Measurements from ENCODE around the gene OR56B1. TPM values are rescaled to one million over a fixed set of nuclear protein-coding genes. Genes with fewer than 3 reads are reported as not detected.
"Not testable (repeated sequence)": the region's sequence is repeated elsewhere in the genome, so short reads cannot be mapped to it uniquely, and the experiment has no call there.

OR56B1 gene
- total RNA-seq, 1 donor from 2014 or later: not detected

DNA sequence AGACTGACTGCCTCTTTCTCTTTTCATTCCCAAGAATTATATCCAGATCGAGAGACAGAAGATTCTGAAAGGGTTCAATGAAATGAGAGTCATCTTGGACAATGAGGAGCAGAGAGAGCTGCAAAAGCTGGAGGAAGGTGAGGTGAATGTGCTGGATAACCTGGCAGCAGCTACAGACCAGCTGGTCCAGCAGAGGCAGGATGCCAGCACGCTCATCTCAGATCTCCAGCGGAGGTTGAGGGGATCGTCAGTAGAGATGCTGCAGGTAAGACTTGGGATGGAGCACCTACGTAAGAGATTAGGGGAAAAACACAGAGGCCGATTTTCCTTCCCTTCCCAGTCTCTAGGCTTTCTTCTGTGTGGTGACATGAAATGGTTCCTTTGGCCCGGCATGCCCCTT is 38.0 kb upstream of the OR56B1 start:
- no peaks in the 10 kb centered on the region for H3K9me3 ChIP-seq (ENCODE audit: control insufficient read depth in 3 of 3, low read length in 3 of 3)
- no peaks in the 10 kb centered on the region for H3K4me1 ChIP-seq (ENCODE audit: control insufficient read depth in 3 of 3, insufficient read depth in 3 of 3, low read length in 3 of 3)
- H3K27ac ChIP-seq (ENCODE audit: low read depth, low read length): no peak overlapping the region
- H3K27me3 ChIP-seq (ENCODE audit: control insufficient read depth in 3 of 3, insufficient read depth in 3 of 3, low read length in 3 of 3): no peaks in the 10 kb centered on the region
- peaks cover 0 to 20% (median 14%) of the 10 kb centered on the region in 3 donors for H3K36me3 ChIP-seq (ENCODE audit: control insufficient read depth in 3 of 3, insufficient read depth in 3 of 3, low read length in 3 of 3)
- no peak overlapping the region for H3K4me3 ChIP-seq (ENCODE audit: low read length in 3 of 3)
- H3K9ac ChIP-seq (ENCODE audit: low read depth in 1 of 3, low read length in 3 of 3): no peak overlapping the region

DNA sequence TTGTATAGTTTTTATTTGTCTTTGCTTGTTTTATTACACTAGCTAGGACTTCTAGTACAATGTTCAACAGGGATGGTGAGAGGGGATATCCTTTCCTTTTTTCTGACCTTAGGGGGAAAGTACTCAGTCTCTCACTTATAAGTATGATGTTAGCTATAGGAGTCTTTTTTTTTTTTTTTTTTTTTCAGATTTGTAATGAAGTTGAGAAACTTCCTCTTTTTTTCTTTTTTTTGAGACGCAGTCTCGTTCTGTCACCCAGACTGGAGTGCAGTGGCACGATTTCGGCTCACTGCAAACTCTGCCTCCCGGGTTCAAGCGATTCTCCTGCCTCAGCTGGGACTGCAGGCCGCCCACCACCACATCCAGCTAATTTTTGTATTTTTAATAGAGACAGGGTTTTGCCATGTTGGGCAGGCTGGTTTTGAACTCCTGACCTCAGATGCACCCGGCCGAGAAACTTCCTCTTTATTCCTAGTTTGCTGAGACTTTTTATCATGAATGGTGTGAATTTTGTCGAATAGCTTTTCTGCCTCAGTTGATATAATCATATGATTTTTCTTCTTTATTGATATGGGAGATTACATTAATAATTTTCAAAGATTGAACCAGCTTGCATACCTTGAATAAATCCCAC is 35.7 kb upstream of the OR56B1 start:
- Histone ChIP-seq H3K4me1 (ENCODE audit: control insufficient read depth in 3 of 3, insufficient read depth in 3 of 3, low read length in 3 of 3) (no peaks in the 10 kb centered on the region), H3K36me3 (ENCODE audit: control insufficient read depth in 3 of 3, insufficient read depth in 3 of 3, low read length in 3 of 3) (peaks cover 0 to 20% (median 14%) of the 10 kb centered on the region in 3 donors), H3K27ac (ENCODE audit: low read depth, low read length) (no peak overlapping the region), H3K9ac (ENCODE audit: low read depth in 1 of 3, low read length in 3 of 3) (no peak overlapping the region), H3K4me3 (ENCODE audit: low read length in 3 of 3) (no peak overlapping the region), H3K9me3 (ENCODE audit: control insufficient read depth in 3 of 3, low read length in 3 of 3) (no peaks in the 10 kb centered on the region), H3K27me3 (ENCODE audit: control insufficient read depth in 3 of 3, insufficient read depth in 3 of 3, low read length in 3 of 3) (no peaks in the 10 kb centered on the region)

DNA sequence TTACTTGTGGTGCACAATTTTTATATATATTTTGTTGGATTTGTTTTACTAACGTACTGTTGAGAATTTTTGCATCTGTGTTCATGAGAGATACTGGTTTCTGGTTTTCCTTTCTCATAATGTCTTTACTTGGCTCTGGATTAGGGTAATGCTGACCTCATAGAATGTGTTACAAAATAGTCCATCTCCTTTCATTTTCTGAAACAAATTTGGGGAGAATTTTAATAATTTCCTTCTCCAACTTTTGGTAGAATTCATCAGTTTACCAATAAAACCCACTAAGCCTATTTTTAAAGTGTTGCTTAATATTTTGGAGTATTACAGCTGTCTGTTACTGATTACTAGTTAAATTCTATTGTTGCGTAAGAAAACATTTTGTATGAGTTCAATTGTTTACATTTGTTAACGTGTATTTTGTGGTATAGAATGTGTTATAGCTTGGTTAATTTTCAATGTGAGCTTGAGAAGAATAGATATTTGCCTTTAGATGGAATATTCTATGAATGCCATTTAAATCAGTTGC is 35.1 kb upstream of the OR56B1 start:
- no peak overlapping the region for H3K27ac ChIP-seq (ENCODE audit: low read depth, low read length)

DNA sequence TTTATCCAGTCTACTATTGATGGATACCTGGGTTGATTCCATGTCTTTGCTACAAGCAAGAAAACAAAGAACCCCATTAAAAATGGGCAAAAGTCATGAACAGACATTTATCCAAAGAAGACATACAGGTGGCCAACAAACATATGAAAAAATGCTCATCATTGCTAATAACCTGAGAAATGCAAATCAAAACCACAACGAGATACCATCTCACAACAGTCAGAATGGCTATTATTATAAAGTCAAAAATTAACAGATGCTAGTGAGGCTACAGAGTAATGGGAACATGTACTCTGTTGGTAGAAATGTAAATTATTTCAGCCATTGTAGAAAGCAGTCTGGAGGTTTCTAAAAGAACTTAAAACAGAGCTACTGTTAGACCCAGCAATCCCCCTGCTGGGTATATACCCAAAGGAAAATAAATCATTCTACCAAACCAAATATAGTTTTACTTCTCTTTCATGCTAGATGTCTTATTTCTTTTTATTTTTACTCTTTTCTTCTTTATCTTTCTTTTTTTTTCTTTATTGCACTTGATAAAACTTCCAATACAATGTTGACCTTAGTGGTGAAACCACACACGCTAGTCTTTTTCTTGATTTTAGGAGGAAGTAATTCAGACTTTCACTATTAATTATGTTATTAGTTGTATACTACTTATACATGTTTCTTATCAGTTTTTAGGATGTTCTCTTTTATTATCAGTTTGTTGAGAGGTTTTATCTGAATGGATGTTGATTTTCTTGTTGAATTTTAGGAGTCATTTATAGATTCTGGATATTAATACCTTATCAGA is 32.3 kb upstream of the OR56B1 start:
- Histone ChIP-seq H3K27me3 (ENCODE audit: control insufficient read depth in 3 of 3, insufficient read depth in 3 of 3, low read length in 3 of 3) (no peaks in the 10 kb centered on the region), H3K4me1 (ENCODE audit: control insufficient read depth in 3 of 3, insufficient read depth in 3 of 3, low read length in 3 of 3) (no peaks in the 10 kb centered on the region), H3K9me3 (ENCODE audit: control insufficient read depth in 3 of 3, low read length in 3 of 3) (no peaks in the 10 kb centered on the region), H3K27ac (ENCODE audit: low read depth, low read length) (no peak overlapping the region), H3K9ac (ENCODE audit: low read depth in 1 of 3, low read length in 3 of 3) (no peak overlapping the region), H3K4me3 (ENCODE audit: low read length in 3 of 3) (no peak overlapping the region), H3K36me3 (ENCODE audit: control insufficient read depth in 3 of 3, insufficient read depth in 3 of 3, low read length in 3 of 3) (peaks cover 0 to 16% (median 10%) of the 10 kb centered on the region in 3 donors)

More for the DNA sequence above, 35.1 kb upstream of the OR56B1 start:
- Histone ChIP-seq H3K9ac (ENCODE audit: low read depth in 1 of 3, low read length in 3 of 3) (no peak overlapping the region), H3K4me1 (ENCODE audit: control insufficient read depth in 3 of 3, insufficient read depth in 3 of 3, low read length in 3 of 3) (no peaks in the 10 kb centered on the region), H3K36me3 (ENCODE audit: control insufficient read depth in 3 of 3, insufficient read depth in 3 of 3, low read length in 3 of 3) (peaks cover 0 to 19% (median 13%) of the 10 kb centered on the region in 3 donors), H3K4me3 (ENCODE audit: low read length in 3 of 3) (no peak overlapping the region), H3K9me3 (ENCODE audit: control insufficient read depth in 3 of 3, low read length in 3 of 3) (no peaks in the 10 kb centered on the region), H3K27me3 (ENCODE audit: control insufficient read depth in 3 of 3, insufficient read depth in 3 of 3, low read length in 3 of 3) (no peaks in the 10 kb centered on the region)

DNA sequence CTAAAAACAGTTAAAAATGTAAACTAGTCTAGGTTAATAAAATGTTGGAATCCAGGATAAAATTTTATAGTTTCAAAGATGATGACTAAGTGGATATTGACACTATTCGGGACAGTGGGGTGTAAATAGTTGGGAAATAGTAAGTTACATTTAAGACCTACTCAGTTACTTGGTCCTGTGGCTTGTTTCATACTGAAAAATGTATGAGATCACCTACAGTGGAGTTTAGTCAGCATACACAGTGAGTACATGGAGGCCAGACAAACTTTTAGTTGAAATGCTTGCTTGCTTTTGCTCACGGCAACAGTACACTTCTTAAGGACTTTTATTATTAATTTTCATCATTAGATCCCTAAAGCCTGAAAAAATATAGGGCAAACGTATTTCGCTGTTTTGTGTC is 30.6 kb upstream of the OR56B1 start:
- Histone ChIP-seq H3K9ac (ENCODE audit: low read depth in 1 of 3, low read length in 3 of 3) (no peak overlapping the region), H3K27me3 (ENCODE audit: control insufficient read depth in 3 of 3, insufficient read depth in 3 of 3, low read length in 3 of 3) (no peaks in the 10 kb centered on the region), H3K36me3 (ENCODE audit: control insufficient read depth in 3 of 3, insufficient read depth in 3 of 3, low read length in 3 of 3) (peaks cover 0 to 21% (median 10%) of the 10 kb centered on the region in 3 donors), H3K9me3 (ENCODE audit: control insufficient read depth in 3 of 3, low read length in 3 of 3) (no peaks in the 10 kb centered on the region), H3K4me1 (ENCODE audit: control insufficient read depth in 3 of 3, insufficient read depth in 3 of 3, low read length in 3 of 3) (no peaks in the 10 kb centered on the region), H3K27ac (ENCODE audit: low read depth, low read length) (no peak overlapping the region), H3K4me3 (ENCODE audit: low read length in 3 of 3) (no peak overlapping the region)

DNA sequence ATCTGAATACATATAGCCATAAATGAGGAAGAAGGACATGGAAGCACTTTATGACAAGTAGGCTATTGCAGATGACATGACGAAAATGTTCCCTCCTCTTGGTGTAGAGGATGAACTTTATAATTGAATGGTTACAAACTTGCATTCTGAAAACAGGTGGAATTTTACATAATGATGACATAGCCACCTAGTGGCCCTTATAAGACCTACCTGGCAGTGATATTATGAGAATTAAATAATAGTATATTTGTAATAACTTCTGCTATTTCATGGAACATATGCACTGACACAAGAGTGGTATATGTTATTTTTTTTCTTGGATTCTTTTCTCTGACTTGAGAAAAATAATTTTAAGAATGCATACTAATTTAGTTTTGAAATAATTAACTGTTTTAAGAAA is 23.7 kb upstream of the OR56B1 start:
- Histone ChIP-seq H3K27ac (ENCODE audit: low read depth, low read length) (no peak overlapping the region), H3K4me1 (ENCODE audit: control insufficient read depth in 3 of 3, insufficient read depth in 3 of 3, low read length in 3 of 3) (no peaks in the 10 kb centered on the region), H3K27me3 (ENCODE audit: control insufficient read depth in 3 of 3, insufficient read depth in 3 of 3, low read length in 3 of 3) (no peaks in the 10 kb centered on the region), H3K4me3 (ENCODE audit: low read length in 3 of 3) (no peak overlapping the region), H3K9ac (ENCODE audit: low read depth in 1 of 3, low read length in 3 of 3) (no peak overlapping the region), H3K36me3 (ENCODE audit: control insufficient read depth in 3 of 3, insufficient read depth in 3 of 3, low read length in 3 of 3) (peaks cover 0 to 13% (median 7%) of the 10 kb centered on the region in 3 donors), H3K9me3 (ENCODE audit: control insufficient read depth in 3 of 3, low read length in 3 of 3) (no peaks in the 10 kb centered on the region)

GRCh38 chr11:5713695-5714094 is 22.6 kb upstream of the OR56B1 start:
- Histone ChIP-seq H3K9me3 (ENCODE audit: control insufficient read depth in 3 of 3, low read length in 3 of 3) (no peaks in the 10 kb centered on the region), H3K4me1 (ENCODE audit: control insufficient read depth in 3 of 3, insufficient read depth in 3 of 3, low read length in 3 of 3) (no peaks in the 10 kb centered on the region), H3K36me3 (ENCODE audit: control insufficient read depth in 3 of 3, insufficient read depth in 3 of 3, low read length in 3 of 3) (peaks cover 0 to 7% (median 0%) of the 10 kb centered on the region in 3 donors), H3K27ac (ENCODE audit: low read depth, low read length) (no peak overlapping the region), H3K27me3 (ENCODE audit: control insufficient read depth in 3 of 3, insufficient read depth in 3 of 3, low read length in 3 of 3) (no peaks in the 10 kb centered on the region), H3K4me3 (ENCODE audit: low read length in 3 of 3) (no peak overlapping the region), H3K9ac (ENCODE audit: low read depth in 1 of 3, low read length in 3 of 3) (no peak overlapping the region)

DNA sequence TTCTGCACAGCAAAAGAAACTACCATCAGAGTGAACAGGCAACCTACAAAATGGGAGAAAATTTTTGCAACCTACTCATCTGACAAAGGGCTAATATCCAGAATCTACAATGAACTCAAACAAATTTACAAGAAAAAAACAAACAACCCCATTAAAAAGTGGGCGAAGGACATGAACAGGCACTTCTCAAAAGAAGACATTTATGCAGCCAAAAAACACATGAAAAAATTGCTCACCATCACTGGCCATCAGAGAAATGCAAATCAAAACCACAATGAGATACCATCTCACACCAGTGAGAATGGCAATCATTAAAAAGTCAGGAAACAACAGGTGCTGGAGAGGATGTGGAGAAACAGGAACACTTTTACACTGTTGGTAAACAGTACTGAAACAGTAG is 19.7 kb upstream of the OR56B1 start:
- not testable (repeated sequence) for H3K4me1 ChIP-seq (ENCODE audit: control insufficient read depth in 3 of 3, insufficient read depth in 3 of 3, low read length in 3 of 3); H3K36me3 ChIP-seq (ENCODE audit: control insufficient read depth in 3 of 3, insufficient read depth in 3 of 3, low read length in 3 of 3); H3K9me3 ChIP-seq (ENCODE audit: control insufficient read depth in 3 of 3, low read length in 3 of 3); H3K4me3 ChIP-seq (ENCODE audit: low read length in 3 of 3); H3K9ac ChIP-seq (ENCODE audit: low read depth in 1 of 3, low read length in 3 of 3); H3K27me3 ChIP-seq (ENCODE audit: control insufficient read depth in 3 of 3, insufficient read depth in 3 of 3, low read length in 3 of 3); H3K27ac ChIP-seq (ENCODE audit: low read depth, low read length)

DNA sequence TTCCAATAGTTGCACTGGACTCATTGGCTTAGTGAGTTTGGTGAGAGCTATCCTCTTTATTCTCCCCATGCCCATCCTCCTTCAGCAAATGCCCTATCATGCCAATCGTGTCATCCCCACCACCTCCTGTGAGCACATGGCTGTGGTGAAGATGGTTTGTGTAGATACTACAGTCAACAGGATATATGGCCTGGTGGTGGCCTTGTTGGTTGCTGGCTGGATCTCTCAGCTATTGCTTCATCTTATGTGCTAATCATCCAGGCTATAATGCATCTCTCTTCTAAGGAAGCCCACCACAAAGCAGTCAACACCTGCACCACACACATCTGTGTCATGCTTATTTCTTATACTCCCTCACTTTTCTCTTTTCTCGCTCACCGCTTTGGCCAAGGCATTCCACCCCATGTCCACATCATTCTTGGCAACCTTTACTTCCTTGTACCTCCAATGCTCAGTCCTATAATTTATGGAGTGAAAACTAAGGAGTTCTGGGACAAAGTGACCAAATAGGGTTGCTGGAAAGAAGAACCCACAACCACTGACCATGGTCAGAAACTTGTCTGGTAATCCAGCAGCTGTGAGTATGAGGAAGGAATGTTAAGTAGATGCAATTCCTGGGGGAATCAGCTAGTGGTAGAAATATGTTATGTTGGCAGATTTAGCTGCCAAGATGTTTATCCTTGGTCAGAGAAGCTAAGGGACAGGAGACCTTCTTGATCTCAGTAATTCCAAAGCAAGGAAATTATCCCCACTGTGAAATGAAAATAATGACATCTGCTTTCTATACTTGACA is 16.3 kb upstream of the OR56B1 start:
- no peaks in the 10 kb centered on the region for H3K27me3 ChIP-seq (ENCODE audit: control insufficient read depth in 3 of 3, insufficient read depth in 3 of 3, low read length in 3 of 3)
- H3K4me3 ChIP-seq (ENCODE audit: low read length in 3 of 3): no peak overlapping the region
- H3K9me3 ChIP-seq (ENCODE audit: control insufficient read depth in 3 of 3, low read length in 3 of 3): peaks cover 0 to 2% (median 2%) of the 10 kb centered on the region in 3 donors
- no peak overlapping the region for H3K27ac ChIP-seq (ENCODE audit: low read depth, low read length)
- H3K4me1 ChIP-seq (ENCODE audit: control insufficient read depth in 3 of 3, insufficient read depth in 3 of 3, low read length in 3 of 3): no peaks in the 10 kb centered on the region
- H3K36me3 ChIP-seq (ENCODE audit: control insufficient read depth in 3 of 3, insufficient read depth in 3 of 3, low read length in 3 of 3): no peaks in the 10 kb centered on the region
- no peak overlapping the region for H3K9ac ChIP-seq (ENCODE audit: low read depth in 1 of 3, low read length in 3 of 3)
